Measurements from ENCODE around the gene FILIP1L. TPM values are rescaled to one million over a fixed set of nuclear protein-coding genes. Genes with fewer than 3 reads are reported as not detected.

The FILIP1L gene
- total and polyA plus RNA-seq, 2 experiments from 2014 or later: 0.45 to 0.82 TPM

- TF ChIP-seq, protein P1, sequence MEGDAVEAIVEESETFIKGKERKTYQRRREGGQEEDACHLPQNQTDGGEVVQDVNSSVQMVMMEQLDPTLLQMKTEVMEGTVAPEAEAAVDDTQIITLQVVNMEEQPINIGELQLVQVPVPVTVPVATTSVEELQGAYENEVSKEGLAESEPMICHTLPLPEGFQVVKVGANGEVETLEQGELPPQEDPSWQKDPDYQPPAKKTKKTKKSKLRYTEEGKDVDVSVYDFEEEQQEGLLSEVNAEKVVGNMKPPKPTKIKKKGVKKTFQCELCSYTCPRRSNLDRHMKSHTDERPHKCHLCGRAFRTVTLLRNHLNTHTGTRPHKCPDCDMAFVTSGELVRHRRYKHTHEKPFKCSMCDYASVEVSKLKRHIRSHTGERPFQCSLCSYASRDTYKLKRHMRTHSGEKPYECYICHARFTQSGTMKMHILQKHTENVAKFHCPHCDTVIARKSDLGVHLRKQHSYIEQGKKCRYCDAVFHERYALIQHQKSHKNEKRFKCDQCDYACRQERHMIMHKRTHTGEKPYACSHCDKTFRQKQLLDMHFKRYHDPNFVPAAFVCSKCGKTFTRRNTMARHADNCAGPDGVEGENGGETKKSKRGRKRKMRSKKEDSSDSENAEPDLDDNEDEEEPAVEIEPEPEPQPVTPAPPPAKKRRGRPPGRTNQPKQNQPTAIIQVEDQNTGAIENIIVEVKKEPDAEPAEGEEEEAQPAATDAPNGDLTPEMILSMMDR (IDR thresholded peaks at IDR 0.05; ENCODE audit: low read depth, low read length): no peak
- no peaks in the 10 kb centered on the region for H3K4me1 ChIP-seq (ENCODE audit: low read depth)
- no peak overlapping the region for H3K4me3 ChIP-seq
- H3K27me3 ChIP-seq: no peaks in the 10 kb centered on the region
- H3K27ac ChIP-seq: no peak overlapping the region
- H3K36me3 ChIP-seq: no peaks in the 10 kb centered on the region
- H3K9me3 ChIP-seq (ENCODE audit: low read depth): no peaks in the 10 kb centered on the region
- DNase-seq (ENCODE audit: low read depth in 1 of 2, low spot score in 1 of 2): no peak
These were observed 303.9 kb downstream of the FILIP1L start for GRCh38 chr3:99810403-99810802.

GRCh38 chr3:99809565-99809964, 304.7 kb downstream of the FILIP1L start:
- no peaks in the 10 kb centered on the region for H3K4me1 ChIP-seq (ENCODE audit: low read depth)
- TF ChIP-seq, protein P1 (IDR thresholded peaks at IDR 0.05; ENCODE audit: low read depth, low read length): no peak
- no peak for DNase-seq (ENCODE audit: low read depth in 1 of 2, low spot score in 1 of 2)

DNA sequence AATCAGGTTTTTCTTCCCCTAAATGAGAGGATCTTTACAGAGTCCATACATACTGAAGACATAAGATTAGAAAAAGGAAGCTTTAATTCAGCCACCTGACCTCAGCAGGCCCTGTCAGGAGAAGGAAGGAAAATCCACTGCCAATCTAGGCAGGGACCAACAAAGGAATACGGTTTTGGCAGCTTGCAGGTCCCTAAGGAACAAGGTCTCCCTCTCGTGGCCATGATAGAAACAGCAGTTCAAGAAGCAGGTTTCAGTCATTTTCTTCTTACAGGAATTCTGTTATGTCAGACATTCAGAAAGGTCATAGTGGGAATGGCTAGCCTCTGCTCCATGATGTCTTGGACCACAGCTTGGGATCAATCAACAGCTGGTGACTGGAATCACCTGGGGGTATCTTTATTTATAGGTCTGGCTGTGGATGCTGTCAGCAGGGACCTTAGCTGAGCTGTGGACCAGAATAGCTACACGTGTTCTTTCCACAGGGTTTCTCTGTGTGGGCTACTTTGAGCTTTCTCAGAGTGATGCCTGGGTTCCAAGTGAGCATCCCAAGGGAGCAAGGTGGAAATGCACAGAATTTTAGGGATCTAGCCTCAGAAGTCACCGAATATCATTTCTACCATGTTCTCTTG, 306.0 kb downstream of the FILIP1L start:
- Histone ChIP-seq H3K36me3 (no peaks in the 10 kb centered on the region), H3K4me3 (no peak overlapping the region), H3K27me3 (no peaks in the 10 kb centered on the region), H3K4me1 (ENCODE audit: low read depth) (no peaks in the 10 kb centered on the region), H3K27ac (no peak overlapping the region), H3K9me3 (ENCODE audit: low read depth) (no peaks in the 10 kb centered on the region)
- TF ChIP-seq, protein P1 (IDR thresholded peaks at IDR 0.05; ENCODE audit: low read depth, low read length): peak; percentile 95
- peak; percentile 70 to 88 for DNase-seq (ENCODE audit: low read depth in 1 of 2, low spot score in 1 of 2)

More at GRCh38 chr3:99809565-99809964, 304.7 kb downstream of the FILIP1L start:
- H3K27ac ChIP-seq: no peak overlapping the region
- H3K27me3 ChIP-seq: no peaks in the 10 kb centered on the region
- no peaks in the 10 kb centered on the region for H3K36me3 ChIP-seq
- no peak overlapping the region for H3K4me3 ChIP-seq
- no peaks in the 10 kb centered on the region for H3K9me3 ChIP-seq (ENCODE audit: low read depth)

DNA sequence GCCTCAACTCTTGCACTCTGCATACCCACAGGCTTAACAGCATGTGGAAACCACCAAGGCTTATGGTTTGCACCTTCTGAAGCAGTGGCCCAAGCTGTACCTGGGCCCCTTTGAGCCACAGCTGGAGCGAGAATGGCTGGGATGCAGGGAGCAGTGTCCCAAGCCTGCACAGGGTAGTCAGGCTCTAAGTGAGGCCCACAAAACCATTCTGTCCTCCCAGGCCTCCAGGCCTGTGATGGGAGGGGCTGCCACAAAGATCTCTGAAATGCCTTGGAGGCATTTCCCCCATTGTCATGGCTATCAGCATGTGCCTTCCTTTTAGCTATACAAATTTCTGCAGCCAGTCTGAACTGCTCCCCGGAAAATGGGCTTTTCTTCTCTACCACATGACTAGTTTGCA, 309.1 kb downstream of the FILIP1L start:
- H3K9me3 ChIP-seq (ENCODE audit: low read depth): no peaks in the 10 kb centered on the region
- no peak overlapping the region for H3K4me3 ChIP-seq
- no peaks in the 10 kb centered on the region for H3K27me3 ChIP-seq
- H3K27ac ChIP-seq: no peak overlapping the region
- H3K36me3 ChIP-seq: no peaks in the 10 kb centered on the region
- TF ChIP-seq, protein P1 (IDR thresholded peaks at IDR 0.05; ENCODE audit: low read depth, low read length): no peak
- no peaks in the 10 kb centered on the region for H3K4me1 ChIP-seq (ENCODE audit: low read depth)
- DNase-seq (ENCODE audit: low read depth in 1 of 2, low spot score in 1 of 2): no peak

DNA sequence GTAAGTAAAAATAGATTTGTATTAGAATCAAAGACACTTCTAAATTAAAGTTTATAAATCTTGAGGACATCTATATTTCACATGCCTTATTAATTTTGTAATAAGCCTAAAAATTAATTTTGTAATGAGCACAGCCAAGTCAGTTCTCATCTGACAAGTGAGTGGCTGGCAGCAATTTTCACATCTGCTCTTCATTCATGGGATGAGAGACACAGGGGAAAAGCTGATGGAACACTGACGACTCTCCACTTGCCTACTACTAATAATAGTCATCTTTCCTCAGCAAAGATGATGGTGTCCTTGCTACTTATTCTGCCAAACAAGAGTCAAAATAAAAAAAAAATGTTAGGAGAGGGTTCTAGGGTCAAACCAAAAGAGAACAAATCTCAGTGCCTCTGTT, 311.0 kb downstream of the FILIP1L start:
- Histone ChIP-seq H3K4me3 (no peak overlapping the region), H3K36me3 (no peaks in the 10 kb centered on the region), H3K4me1 (ENCODE audit: low read depth) (no peaks in the 10 kb centered on the region), H3K27ac (no peak overlapping the region), H3K27me3 (no peaks in the 10 kb centered on the region), H3K9me3 (ENCODE audit: low read depth) (no peaks in the 10 kb centered on the region)
- TF ChIP-seq, protein P1 (IDR thresholded peaks at IDR 0.05; ENCODE audit: low read depth, low read length): no peak
- DNase-seq (ENCODE audit: low read depth in 1 of 2, low spot score in 1 of 2): no peak
